ENCODE results near the gene LGALS7B.
"Not testable (repeated sequence)": the region's sequence is repeated elsewhere in the genome, so short reads cannot be mapped to it uniquely, and the experiment has no call there.

LGALS7B gene

DNA sequence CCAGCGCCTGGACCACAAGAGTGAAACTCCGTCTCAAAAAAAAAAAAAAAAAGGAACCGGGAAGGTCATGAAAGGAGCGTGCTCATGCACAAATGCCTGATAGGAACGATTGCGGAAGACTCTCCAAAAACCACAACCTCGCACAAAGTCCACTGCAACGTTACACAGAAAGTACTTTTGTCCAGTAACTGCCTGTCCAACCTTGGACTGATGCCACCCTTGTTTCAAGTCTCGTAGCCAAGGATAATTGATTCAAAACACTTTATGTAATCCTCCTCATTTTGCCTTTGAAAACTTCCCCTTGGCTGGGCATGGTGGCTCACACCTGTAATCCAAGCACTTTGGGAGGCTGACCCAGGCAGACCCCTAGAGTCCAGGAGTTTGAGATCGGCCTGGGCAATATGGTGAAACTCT, 29.4 kb upstream of the LGALS7B start:
- Mint-ChIP-seq H3K27me3 (no peaks in the 10 kb centered on the region), H3K36me3 (ENCODE audit: insufficient read depth) (no peaks in the 10 kb centered on the region), H3K9me3 (no peaks in the 10 kb centered on the region), H3K4me3 (no peak overlapping the region), H3K4me1 (ENCODE audit: low read depth in 2 of 2) (peaks cover 0 to 9% of the 10 kb centered on the region in 2 donors), H3K27ac (no peak overlapping the region)
- ATAC-seq (replicated peaks): no peak
- no peak for DNase-seq

- H3K27ac Mint-ChIP-seq: peak overlapping the region in 1 of 2 donors; percentile 16
- H3K4me3 Mint-ChIP-seq; H3K4me1 Mint-ChIP-seq (ENCODE audit: low read depth in 2 of 2); H3K27me3 Mint-ChIP-seq; H3K36me3 Mint-ChIP-seq (ENCODE audit: insufficient read depth); H3K9me3 Mint-ChIP-seq; ATAC-seq (replicated peaks); DNase-seq: not testable (repeated sequence)
Observed at GRCh38 chr19:38760805-38761517, 28.0 kb upstream of the LGALS7B start.

- DNase-seq; H3K27me3 Mint-ChIP-seq; H3K4me3 Mint-ChIP-seq; H3K36me3 Mint-ChIP-seq (ENCODE audit: insufficient read depth); H3K4me1 Mint-ChIP-seq (ENCODE audit: low read depth in 2 of 2); H3K27ac Mint-ChIP-seq; ATAC-seq (replicated peaks); H3K9me3 Mint-ChIP-seq: not testable (repeated sequence)
Observed at GRCh38 chr19:38761884-38762389, 27.1 kb upstream of the LGALS7B start.

- Mint-ChIP-seq H3K27ac (no peak overlapping the region), H3K27me3 (no peaks in the 10 kb centered on the region), H3K36me3 (ENCODE audit: insufficient read depth) (peaks cover 4% of the 10 kb centered on the region), H3K9me3 (no peaks in the 10 kb centered on the region), H3K4me3 (no peak overlapping the region), H3K4me1 (ENCODE audit: low read depth in 2 of 2) (peaks cover 0 to 9% of the 10 kb centered on the region in 2 donors)
- DNase-seq: no peak
- ATAC-seq (replicated peaks): no peak
Observed at GRCh38 chr19:38763795-38764220, 25.2 kb upstream of the LGALS7B start.

GRCh38 chr19:38765214-38765613, 23.8 kb upstream of the LGALS7B start:
- H3K4me3 Mint-ChIP-seq: no peak overlapping the region
- H3K9me3 Mint-ChIP-seq: no peaks in the 10 kb centered on the region
- no peaks in the 10 kb centered on the region for H3K27me3 Mint-ChIP-seq
- H3K27ac Mint-ChIP-seq: no peak overlapping the region
- ATAC-seq (replicated peaks): no peak
- H3K4me1 Mint-ChIP-seq (ENCODE audit: low read depth in 2 of 2): peaks cover 7 to 13% of the 10 kb centered on the region in 2 donors
- peaks cover 4% of the 10 kb centered on the region for H3K36me3 Mint-ChIP-seq (ENCODE audit: insufficient read depth)
- no peak for DNase-seq

- ATAC-seq (replicated peaks): no peak
- no peaks in the 10 kb centered on the region for H3K27me3 Mint-ChIP-seq
- no peak overlapping the region for H3K27ac Mint-ChIP-seq
- no peaks in the 10 kb centered on the region for H3K9me3 Mint-ChIP-seq
- peaks cover 7 to 8% of the 10 kb centered on the region in 2 donors for H3K4me1 Mint-ChIP-seq (ENCODE audit: low read depth in 2 of 2)
- H3K36me3 Mint-ChIP-seq (ENCODE audit: insufficient read depth): peaks cover 4% of the 10 kb centered on the region
- no peak for DNase-seq
- no peak overlapping the region for H3K4me3 Mint-ChIP-seq
Observed at GRCh38 chr19:38766276-38767047, 22.5 kb upstream of the LGALS7B start.

DNA sequence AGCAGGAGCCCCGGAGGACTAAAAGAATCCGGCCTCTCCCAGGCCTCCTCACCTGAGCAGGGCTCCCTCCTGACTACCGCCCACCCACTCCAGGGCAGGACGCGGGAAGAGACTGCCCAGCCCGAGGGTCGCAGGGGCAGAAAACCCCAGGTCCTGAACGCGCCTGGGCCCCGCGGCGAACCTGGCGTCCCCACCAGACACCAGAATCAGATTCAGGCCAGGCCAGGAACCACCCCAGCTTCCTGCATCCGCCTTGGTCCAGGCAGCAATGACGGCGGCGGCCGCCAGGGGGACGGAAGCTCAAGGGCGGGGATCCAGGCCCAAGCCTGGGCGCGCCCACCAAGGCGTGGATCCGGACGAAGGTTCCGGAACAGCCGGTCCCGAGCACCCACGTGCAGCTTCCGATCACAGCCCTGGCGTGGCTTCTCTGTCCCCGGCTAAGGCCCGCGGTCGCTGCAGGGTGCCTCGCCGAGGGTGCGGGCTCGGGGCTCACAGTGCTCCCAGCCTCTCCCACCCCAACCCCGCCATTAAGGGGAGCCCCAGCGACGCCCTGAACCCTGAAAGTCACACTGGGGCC, 19.3 kb upstream of the LGALS7B start:
- Mint-ChIP-seq H3K27ac (peak overlapping the region; percentile 79 to 93), H3K27me3 (no peaks in the 10 kb centered on the region), H3K4me3 (peak overlapping the region; percentile 61 to 70), H3K9me3 (no peaks in the 10 kb centered on the region), H3K4me1 (ENCODE audit: low read depth in 2 of 2) (peaks cover 5 to 7% of the 10 kb centered on the region in 2 donors), H3K36me3 (ENCODE audit: insufficient read depth) (peaks cover 4% of the 10 kb centered on the region)
- DNase-seq (peak; percentile 87 to 97 (median 97)), ATAC-seq (replicated peaks) (peak; percentile 86)

DNA sequence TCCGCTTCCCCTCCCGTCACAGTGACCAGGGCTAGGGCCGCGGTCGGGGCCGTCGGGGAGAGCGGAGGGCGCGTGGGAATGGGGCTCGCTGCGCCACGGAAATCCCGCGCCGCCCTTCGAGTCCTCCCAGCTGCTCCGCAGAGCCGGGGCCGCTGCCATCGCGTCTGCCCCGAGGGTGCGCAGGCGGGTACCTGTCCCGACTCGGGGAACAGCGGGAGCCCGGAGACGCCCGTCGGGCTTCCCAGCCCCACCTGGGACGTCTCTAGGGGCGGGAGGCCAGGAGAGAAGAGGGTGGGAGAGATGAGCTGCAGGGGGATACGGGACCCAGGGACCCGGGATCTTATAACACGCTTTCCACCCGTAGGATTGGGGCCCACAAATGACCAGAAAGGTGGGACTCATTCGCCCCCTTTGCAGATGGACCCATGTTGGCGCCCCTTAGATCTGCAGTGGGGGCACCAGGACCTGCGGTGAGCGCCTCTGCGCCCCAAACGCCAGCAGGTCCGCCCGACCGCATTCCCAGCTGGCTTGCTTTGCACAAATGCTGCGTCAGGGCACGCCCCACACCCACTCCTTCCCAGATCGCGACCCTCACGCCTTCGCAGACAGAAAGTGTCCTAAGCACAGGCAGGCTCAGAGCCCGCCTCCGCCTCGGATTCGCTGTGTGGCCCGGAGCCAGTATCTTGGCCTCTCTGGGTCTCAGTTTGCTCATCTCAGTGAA, 18.6 kb upstream of the LGALS7B start:
- not testable (repeated sequence) for H3K36me3 Mint-ChIP-seq (ENCODE audit: insufficient read depth); DNase-seq; H3K9me3 Mint-ChIP-seq; H3K27ac Mint-ChIP-seq; H3K4me1 Mint-ChIP-seq (ENCODE audit: low read depth in 2 of 2); H3K27me3 Mint-ChIP-seq
- ATAC-seq (replicated peaks): peak; percentile 22
- H3K4me3 Mint-ChIP-seq: peak overlapping the region; percentile 61 to 70

DNA sequence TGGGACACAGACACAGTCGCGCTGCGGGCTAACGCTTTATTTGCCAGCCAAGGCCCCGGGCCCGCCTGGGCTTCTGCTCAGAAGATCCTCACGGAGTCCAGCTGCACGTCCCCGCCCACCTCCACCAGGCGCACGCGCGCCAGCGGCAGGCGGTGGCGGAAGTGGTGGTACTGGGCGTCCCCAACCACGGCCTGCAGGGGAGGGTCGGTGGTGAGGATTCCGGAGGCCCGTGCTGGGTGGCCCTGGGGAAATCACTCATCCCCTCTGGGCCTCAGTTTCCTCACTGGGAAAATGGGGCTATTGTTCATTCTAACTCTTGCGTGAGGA, 18.1 kb upstream of the LGALS7B start:
- DNase-seq; H3K36me3 Mint-ChIP-seq (ENCODE audit: insufficient read depth); H3K9me3 Mint-ChIP-seq; H3K27ac Mint-ChIP-seq; H3K4me3 Mint-ChIP-seq; H3K27me3 Mint-ChIP-seq; H3K4me1 Mint-ChIP-seq (ENCODE audit: low read depth in 2 of 2): not testable (repeated sequence)
- ATAC-seq (replicated peaks): peak; percentile 73

DNA sequence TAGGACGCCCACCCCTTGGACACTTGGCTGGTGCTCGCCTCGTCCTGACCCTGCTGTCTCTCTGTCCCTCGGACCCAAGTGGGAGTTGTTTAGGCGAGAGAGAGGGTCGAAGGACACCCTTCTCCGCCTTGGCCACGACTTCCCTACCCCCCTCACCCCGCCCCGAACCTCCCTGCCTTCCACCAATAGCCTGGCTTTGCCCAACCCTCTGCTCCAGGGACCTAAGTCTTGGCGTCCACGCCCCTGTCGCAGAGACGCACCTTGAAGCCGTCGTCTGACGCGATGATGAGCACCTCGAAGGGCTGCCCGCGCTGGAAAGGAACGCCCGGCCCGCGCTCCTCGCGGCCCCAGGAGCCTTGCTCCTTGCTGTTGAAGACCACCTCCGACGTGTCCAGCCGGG, 17.4 kb upstream of the LGALS7B start:
- H3K27me3 Mint-ChIP-seq; H3K4me1 Mint-ChIP-seq (ENCODE audit: low read depth in 2 of 2); ATAC-seq (replicated peaks); H3K9me3 Mint-ChIP-seq; H3K4me3 Mint-ChIP-seq; H3K27ac Mint-ChIP-seq; DNase-seq; H3K36me3 Mint-ChIP-seq (ENCODE audit: insufficient read depth): not testable (repeated sequence)

- no peaks in the 10 kb centered on the region for H3K9me3 Mint-ChIP-seq
- H3K36me3 Mint-ChIP-seq (ENCODE audit: insufficient read depth): no peaks in the 10 kb centered on the region
- no peak within 1 kb of the TSS for H3K27ac Mint-ChIP-seq
- H3K4me3 Mint-ChIP-seq: no peak within 1 kb of the TSS
- peaks cover 2 to 3% of the 10 kb centered on the region in 2 donors for H3K27me3 Mint-ChIP-seq
- DNase-seq: no peak
- H3K4me1 Mint-ChIP-seq (ENCODE audit: low read depth in 2 of 2): peaks cover 5 to 7% of the 10 kb centered on the region in 2 donors
- ATAC-seq (replicated peaks): no peak
Observed at GRCh38 chr19:38773469-38774177, 15.4 kb upstream of the LGALS7B start, which contains the start of gene LGALS7. TSS of gene LGALS7 (minus strand) at chr19:38773517. CDS start at chr19:38773492, 25 bp downstream.

- ATAC-seq (replicated peaks): no peak
- peaks cover 6 to 9% of the 10 kb centered on the region in 2 donors for H3K27me3 Mint-ChIP-seq
Observed at GRCh38 chr19:38774181-38774950, 14.6 kb upstream of the LGALS7B start.

More at GRCh38 chr19:38774181-38774950, 14.6 kb upstream of the LGALS7B start:
- Mint-ChIP-seq H3K4me3 (no peak overlapping the region), H3K36me3 (ENCODE audit: insufficient read depth) (no peaks in the 10 kb centered on the region), H3K9me3 (no peaks in the 10 kb centered on the region), H3K27ac (no peak overlapping the region), H3K4me1 (ENCODE audit: low read depth in 2 of 2) (peaks cover 3% of the 10 kb centered on the region in 2 donors)
- no peak for DNase-seq

Data from effector memory CD8-positive, alpha-beta T cell (primary cell).